GM21825 (cell line): ENCODE measurements around the gene TKT.
A peak's percentile ranks its signal among the peaks of the same experiment; 100 is the strongest.
"Not testable (repeated sequence)": the region's sequence is repeated elsewhere in the genome, so short reads cannot be mapped to it uniquely, and the experiment has no call there.

Experiments
- ATAC-seq: cut with Tn5 transposase; IDR thresholded peaks from one replicate; pipeline ENCODE4 v1.9.1; 2021; ENCODE audit warnings: mild to moderate bottlenecking, moderate library complexity; ENCODE audit not compliant: unreplicated experiment

The TKT gene

GRCh38 chr3:53260286-53260785 is 4.5 kb upstream of the TKT start:
- ATAC-seq = no peak

- no peak for ATAC-seq
Measured at GRCh38 chr3:53259427-53260259, 3.8 kb upstream of the TKT start.

- ATAC-seq = no peak
Measured at GRCh38 chr3:53258600-53259426, 3.0 kb upstream of the TKT start.

GRCh38 chr3:53257465-53257864 is 1.6 kb upstream of the TKT start:
- no peak for ATAC-seq

- ATAC-seq = no peak
Measured at GRCh38 chr3:53256704-53257055, 858 bp upstream of the TKT start.

GRCh38 chr3:53255423-53255774 is 423 bp downstream of the TKT start:
- ATAC-seq = peak; percentile 33

- ATAC-seq = peak; percentile 53
Measured at GRCh38 chr3:53254509-53255422, 1.1 kb downstream of the TKT start.

GRCh38 chr3:53253707-53254508 is 1.9 kb downstream of the TKT start:
- ATAC-seq = no peak

GRCh38 chr3:53252947-53253322 is 2.9 kb downstream of the TKT start:
- not testable (repeated sequence) for ATAC-seq

- no peak for ATAC-seq
Measured at GRCh38 chr3:53252096-53252946, 3.5 kb downstream of the TKT start.

- ATAC-seq = no peak
Measured at GRCh38 chr3:53250881-53251605, 4.8 kb downstream of the TKT start.

GRCh38 chr3:53250453-53250852 is 5.4 kb downstream of the TKT start:
- no peak for ATAC-seq

GRCh38 chr3:53248161-53248560 is 7.7 kb downstream of the TKT start:
- no peak for ATAC-seq

- no peak for ATAC-seq
Measured at GRCh38 chr3:53247619-53248018, 8.2 kb downstream of the TKT start.

- ATAC-seq = no peak
Measured at GRCh38 chr3:53244271-53244670, 11.6 kb downstream of the TKT start.

GRCh38 chr3:53243785-53244184 is 12.0 kb downstream of the TKT start:
- ATAC-seq = no peak

GRCh38 chr3:53243165-53243564 is 12.7 kb downstream of the TKT start:
- ATAC-seq = no peak

GRCh38 chr3:53242642-53243041 is 13.2 kb downstream of the TKT start:
- no peak for ATAC-seq

- no peak for ATAC-seq
Measured at GRCh38 chr3:53242155-53242554, 13.7 kb downstream of the TKT start.
